ENCODE measurements around the gene EFCAB9. TPM values are rescaled to one million over a fixed set of nuclear protein-coding genes. Genes with fewer than 3 reads are reported as not detected.
"Not testable (repeated sequence)": the region's sequence is repeated elsewhere in the genome, so short reads cannot be mapped to it uniquely, and the experiment has no call there.

EFCAB9 gene
- total and polyA plus RNA-seq, 4 donors = not detected

DNA sequence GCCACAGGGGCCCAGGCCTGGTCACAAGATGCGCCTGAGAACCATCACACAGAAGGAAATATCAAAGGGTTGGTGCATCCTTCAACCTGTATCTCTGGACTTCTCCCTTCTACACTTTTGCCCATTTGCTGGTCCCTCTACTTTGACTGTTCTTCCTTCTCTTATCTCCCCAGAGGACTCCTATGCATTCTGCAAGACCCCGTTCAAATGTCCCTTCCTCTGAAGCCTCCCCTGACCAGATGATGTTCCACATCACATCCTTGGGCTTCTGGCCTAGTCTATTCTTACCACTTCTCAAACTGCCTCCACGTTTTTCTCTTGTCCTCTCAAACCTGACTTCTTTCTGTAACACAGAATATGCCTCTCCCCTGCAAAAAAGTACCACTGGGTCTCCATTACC lies 40.3 kb upstream of the EFCAB9 start:
- peaks cover 0 to 2% (median 0%) of the 10 kb centered on the region in 4 donors for H3K4me1 ChIP-seq (ENCODE audit: control insufficient read depth in 4 of 4, insufficient read depth in 4 of 4, low read length in 3 of 4)
- H3K9me3 ChIP-seq (ENCODE audit: control insufficient read depth in 4 of 4, low read length in 3 of 4) = no peaks in the 10 kb centered on the region
- H3K27ac ChIP-seq (ENCODE audit: low read depth in 1 of 2, low read length in 2 of 2) = no peak overlapping the region
- no peaks in the 10 kb centered on the region for H3K36me3 ChIP-seq (ENCODE audit: control insufficient read depth in 4 of 4, insufficient read depth in 3 of 4, low read depth in 1 of 4, low read length in 3 of 4)
- no peak overlapping the region for H3K9ac ChIP-seq (ENCODE audit: low read depth in 1 of 2, low read length in 2 of 2)
- no peak overlapping the region for H3K4me3 ChIP-seq (ENCODE audit: low read depth in 1 of 3, low read length in 3 of 3)
- no peaks in the 10 kb centered on the region for H3K27me3 ChIP-seq (ENCODE audit: control insufficient read depth in 4 of 4, insufficient read depth in 4 of 4, low read length in 3 of 4)
- TF ChIP-seq, protein P1, sequence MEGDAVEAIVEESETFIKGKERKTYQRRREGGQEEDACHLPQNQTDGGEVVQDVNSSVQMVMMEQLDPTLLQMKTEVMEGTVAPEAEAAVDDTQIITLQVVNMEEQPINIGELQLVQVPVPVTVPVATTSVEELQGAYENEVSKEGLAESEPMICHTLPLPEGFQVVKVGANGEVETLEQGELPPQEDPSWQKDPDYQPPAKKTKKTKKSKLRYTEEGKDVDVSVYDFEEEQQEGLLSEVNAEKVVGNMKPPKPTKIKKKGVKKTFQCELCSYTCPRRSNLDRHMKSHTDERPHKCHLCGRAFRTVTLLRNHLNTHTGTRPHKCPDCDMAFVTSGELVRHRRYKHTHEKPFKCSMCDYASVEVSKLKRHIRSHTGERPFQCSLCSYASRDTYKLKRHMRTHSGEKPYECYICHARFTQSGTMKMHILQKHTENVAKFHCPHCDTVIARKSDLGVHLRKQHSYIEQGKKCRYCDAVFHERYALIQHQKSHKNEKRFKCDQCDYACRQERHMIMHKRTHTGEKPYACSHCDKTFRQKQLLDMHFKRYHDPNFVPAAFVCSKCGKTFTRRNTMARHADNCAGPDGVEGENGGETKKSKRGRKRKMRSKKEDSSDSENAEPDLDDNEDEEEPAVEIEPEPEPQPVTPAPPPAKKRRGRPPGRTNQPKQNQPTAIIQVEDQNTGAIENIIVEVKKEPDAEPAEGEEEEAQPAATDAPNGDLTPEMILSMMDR (IDR thresholded peaks at IDR 0.05; ENCODE audit: low read depth, low read length, missing input control) = no peak
- TF ChIP-seq, protein P2, sequence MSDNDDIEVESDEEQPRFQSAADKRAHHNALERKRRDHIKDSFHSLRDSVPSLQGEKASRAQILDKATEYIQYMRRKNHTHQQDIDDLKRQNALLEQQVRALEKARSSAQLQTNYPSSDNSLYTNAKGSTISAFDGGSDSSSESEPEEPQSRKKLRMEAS (IDR thresholded peaks at IDR 0.05) = no peak
- TF ChIP-seq RAD21 (IDR thresholded peaks at IDR 0.05) (no peak), NR2F2 (IDR thresholded peaks at IDR 0.05) (no peak)
- WGBS = 93% methylated on average over 3 of the region's 3 CpGs
- no peak for DNase-seq (ENCODE audit: low spot score)

DNA sequence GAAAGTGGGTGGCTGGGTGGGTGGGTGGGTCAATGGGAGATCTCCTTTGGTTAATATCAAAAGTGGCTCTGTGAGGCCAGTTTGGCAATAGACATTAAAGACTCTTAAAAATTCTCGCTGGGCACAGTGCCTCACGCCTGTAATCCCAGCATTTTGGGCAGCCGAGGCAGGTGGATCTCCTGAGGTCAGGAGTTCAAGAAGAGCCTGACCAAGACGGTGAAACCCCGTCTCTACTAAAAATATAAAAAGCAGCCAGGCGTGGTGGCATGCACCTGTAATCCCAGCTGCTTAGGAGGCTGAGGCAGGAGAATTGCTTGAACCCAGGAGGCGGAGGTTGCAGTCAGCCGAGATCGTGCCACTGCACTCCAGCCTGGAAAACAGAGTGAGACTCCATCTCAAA lies 38.9 kb upstream of the EFCAB9 start:
- not testable (repeated sequence) for DNase-seq (ENCODE audit: low spot score); H3K9me3 ChIP-seq (ENCODE audit: control insufficient read depth in 4 of 4, low read length in 3 of 4); H3K9ac ChIP-seq (ENCODE audit: low read depth in 1 of 2, low read length in 2 of 2); H3K27ac ChIP-seq (ENCODE audit: low read depth in 1 of 2, low read length in 2 of 2); H3K4me1 ChIP-seq (ENCODE audit: control insufficient read depth in 4 of 4, insufficient read depth in 4 of 4, low read length in 3 of 4); H3K27me3 ChIP-seq (ENCODE audit: control insufficient read depth in 4 of 4, insufficient read depth in 4 of 4, low read length in 3 of 4); H3K4me3 ChIP-seq (ENCODE audit: low read depth in 1 of 3, low read length in 3 of 3); H3K36me3 ChIP-seq (ENCODE audit: control insufficient read depth in 4 of 4, insufficient read depth in 3 of 4, low read depth in 1 of 4, low read length in 3 of 4)
- 97% methylated on average over 9 of the region's 9 CpGs for WGBS

DNA sequence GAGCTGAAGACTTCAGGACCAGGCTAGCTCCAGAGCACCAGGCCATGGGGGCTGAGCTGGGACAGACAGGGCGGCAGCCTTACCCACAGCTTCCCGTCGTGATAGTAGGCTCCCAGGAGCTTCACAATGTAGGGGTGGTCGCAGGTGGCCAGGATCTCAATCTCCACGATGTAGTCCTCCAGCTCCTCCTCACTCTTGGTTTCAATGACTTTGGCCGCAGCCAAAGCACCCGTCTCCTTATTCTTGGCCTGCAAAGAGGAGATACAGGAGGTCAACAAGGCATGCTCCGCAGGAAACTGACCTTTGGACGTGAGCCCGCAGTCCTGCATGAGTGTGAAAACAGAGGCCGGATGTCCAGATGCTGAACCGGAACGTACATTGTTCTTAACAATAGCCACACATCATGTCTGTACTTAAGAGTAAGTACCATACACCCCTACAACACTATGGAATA lies 37.4 kb upstream of the EFCAB9 start:
- Histone ChIP-seq H3K4me3 (ENCODE audit: low read depth in 1 of 3, low read length in 3 of 3) (no peak overlapping the region), H3K27ac (ENCODE audit: low read depth in 1 of 2, low read length in 2 of 2) (no peak overlapping the region), H3K27me3 (ENCODE audit: control insufficient read depth in 4 of 4, insufficient read depth in 4 of 4, low read length in 3 of 4) (no peaks in the 10 kb centered on the region), H3K36me3 (ENCODE audit: control insufficient read depth in 4 of 4, insufficient read depth in 3 of 4, low read depth in 1 of 4, low read length in 3 of 4) (no peaks in the 10 kb centered on the region), H3K4me1 (ENCODE audit: control insufficient read depth in 4 of 4, insufficient read depth in 4 of 4, low read length in 3 of 4) (no peaks in the 10 kb centered on the region), H3K9ac (ENCODE audit: low read depth in 1 of 2, low read length in 2 of 2) (no peak overlapping the region), H3K9me3 (ENCODE audit: control insufficient read depth in 4 of 4, low read length in 3 of 4) (no peaks in the 10 kb centered on the region)
- TF ChIP-seq NR2F2 (IDR thresholded peaks at IDR 0.05) (peak; percentile 98), HNF4A (conservative IDR thresholded peaks at IDR 0.05) (peak in 1 of 2 donors; percentile 59), YY1 (IDR thresholded peaks at IDR 0.05) (no peak), RXRA (IDR thresholded peaks at IDR 0.05) (peak in 1 of 2 donors; percentile 30), TAF1 (conservative IDR thresholded peaks at IDR 0.05) (no peak), RAD21 (IDR thresholded peaks at IDR 0.05) (peak in 1 of 2 donors; percentile 32), SP1 (IDR thresholded peaks at IDR 0.05) (peak; percentile 5)
- TF ChIP-seq, protein P2 (IDR thresholded peaks at IDR 0.05) = no peak
- 66% methylated on average over 13 of the region's 13 CpGs for WGBS
- no peak for DNase-seq (ENCODE audit: low spot score)

DNA sequence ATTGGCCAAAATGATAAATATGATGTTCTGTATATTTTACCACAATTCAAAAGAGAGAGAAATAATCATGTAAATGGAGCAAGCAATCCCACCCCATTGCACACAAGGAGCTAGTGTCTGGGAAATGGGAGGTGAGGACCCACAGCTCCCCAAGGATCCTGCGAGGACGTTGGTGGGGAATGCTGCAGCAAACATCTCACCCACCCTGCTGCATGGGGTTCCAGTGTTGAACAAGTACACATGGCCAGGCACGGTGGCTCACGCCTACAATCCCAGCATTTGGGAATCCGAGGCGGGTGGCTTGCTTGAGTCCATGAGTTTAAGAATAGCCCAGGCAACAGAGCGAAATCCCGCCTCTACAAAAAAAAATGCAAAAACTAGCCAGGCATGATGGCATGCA lies 35.0 kb upstream of the EFCAB9 start:
- Histone ChIP-seq H3K36me3 (ENCODE audit: control insufficient read depth in 4 of 4, insufficient read depth in 3 of 4, low read depth in 1 of 4, low read length in 3 of 4) (no peaks in the 10 kb centered on the region), H3K27ac (ENCODE audit: low read depth in 1 of 2, low read length in 2 of 2) (no peak overlapping the region), H3K9me3 (ENCODE audit: control insufficient read depth in 4 of 4, low read length in 3 of 4) (no peaks in the 10 kb centered on the region), H3K9ac (ENCODE audit: low read depth in 1 of 2, low read length in 2 of 2) (no peak overlapping the region), H3K4me3 (ENCODE audit: low read depth in 1 of 3, low read length in 3 of 3) (no peak overlapping the region), H3K4me1 (ENCODE audit: control insufficient read depth in 4 of 4, insufficient read depth in 4 of 4, low read length in 3 of 4) (no peaks in the 10 kb centered on the region), H3K27me3 (ENCODE audit: control insufficient read depth in 4 of 4, insufficient read depth in 4 of 4, low read length in 3 of 4) (no peaks in the 10 kb centered on the region)
- WGBS = 87% methylated on average over 8 of the region's 8 CpGs
- DNase-seq (ENCODE audit: low spot score) = no peak
- TF ChIP-seq NR2F2 (IDR thresholded peaks at IDR 0.05) (no peak), FOXA2 (IDR thresholded peaks at IDR 0.05) (no peak), RXRA (IDR thresholded peaks at IDR 0.05) (no peak), RAD21 (IDR thresholded peaks at IDR 0.05) (no peak), HNF4G (IDR thresholded peaks at IDR 0.05) (no peak), TAF1 (conservative IDR thresholded peaks at IDR 0.05) (no peak), YY1 (IDR thresholded peaks at IDR 0.05) (no peak), HNF4A (conservative IDR thresholded peaks at IDR 0.05) (no peak), SP1 (IDR thresholded peaks at IDR 0.05) (no peak), JUND (IDR thresholded peaks at IDR 0.05) (no peak), FOXA1 (IDR thresholded peaks at IDR 0.05) (no peak)
- TF ChIP-seq, protein P3, sequence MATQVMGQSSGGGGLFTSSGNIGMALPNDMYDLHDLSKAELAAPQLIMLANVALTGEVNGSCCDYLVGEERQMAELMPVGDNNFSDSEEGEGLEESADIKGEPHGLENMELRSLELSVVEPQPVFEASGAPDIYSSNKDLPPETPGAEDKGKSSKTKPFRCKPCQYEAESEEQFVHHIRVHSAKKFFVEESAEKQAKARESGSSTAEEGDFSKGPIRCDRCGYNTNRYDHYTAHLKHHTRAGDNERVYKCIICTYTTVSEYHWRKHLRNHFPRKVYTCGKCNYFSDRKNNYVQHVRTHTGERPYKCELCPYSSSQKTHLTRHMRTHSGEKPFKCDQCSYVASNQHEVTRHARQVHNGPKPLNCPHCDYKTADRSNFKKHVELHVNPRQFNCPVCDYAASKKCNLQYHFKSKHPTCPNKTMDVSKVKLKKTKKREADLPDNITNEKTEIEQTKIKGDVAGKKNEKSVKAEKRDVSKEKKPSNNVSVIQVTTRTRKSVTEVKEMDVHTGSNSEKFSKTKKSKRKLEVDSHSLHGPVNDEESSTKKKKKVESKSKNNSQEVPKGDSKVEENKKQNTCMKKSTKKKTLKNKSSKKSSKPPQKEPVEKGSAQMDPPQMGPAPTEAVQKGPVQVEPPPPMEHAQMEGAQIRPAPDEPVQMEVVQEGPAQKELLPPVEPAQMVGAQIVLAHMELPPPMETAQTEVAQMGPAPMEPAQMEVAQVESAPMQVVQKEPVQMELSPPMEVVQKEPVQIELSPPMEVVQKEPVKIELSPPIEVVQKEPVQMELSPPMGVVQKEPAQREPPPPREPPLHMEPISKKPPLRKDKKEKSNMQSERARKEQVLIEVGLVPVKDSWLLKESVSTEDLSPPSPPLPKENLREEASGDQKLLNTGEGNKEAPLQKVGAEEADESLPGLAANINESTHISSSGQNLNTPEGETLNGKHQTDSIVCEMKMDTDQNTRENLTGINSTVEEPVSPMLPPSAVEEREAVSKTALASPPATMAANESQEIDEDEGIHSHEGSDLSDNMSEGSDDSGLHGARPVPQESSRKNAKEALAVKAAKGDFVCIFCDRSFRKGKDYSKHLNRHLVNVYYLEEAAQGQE (IDR thresholded peaks at IDR 0.05) = no peak
- TF ChIP-seq, protein P4, sequence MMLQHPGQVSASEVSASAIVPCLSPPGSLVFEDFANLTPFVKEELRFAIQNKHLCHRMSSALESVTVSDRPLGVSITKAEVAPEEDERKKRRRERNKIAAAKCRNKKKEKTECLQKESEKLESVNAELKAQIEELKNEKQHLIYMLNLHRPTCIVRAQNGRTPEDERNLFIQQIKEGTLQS (IDR thresholded peaks at IDR 0.05) = no peak
- TF ChIP-seq, protein P2 (IDR thresholded peaks at IDR 0.05) = no peak
